PC-9 (cell line): ENCODE data around the gene KCNJ12.

Experiments
- EZH2 ChIP-seq: fragments of 200-600 bp; sonication (generic); IDR thresholded peaks from 2 replicates; pipeline ENCODE4 v1.8.0; 2017; ENCODE audit warnings: antibody characterized with exemption, low read depth
- TF ChIP-seq, protein P1 (sequence below): fragments of 200-600 bp; sonication (generic); conservative IDR thresholded peaks from 2 replicates; pipeline ENCODE4 v1.6.1; 2017; ENCODE audit warnings: mixed run types, antibody characterized with exemption, mild to moderate bottlenecking, moderate library complexity

DNA sequence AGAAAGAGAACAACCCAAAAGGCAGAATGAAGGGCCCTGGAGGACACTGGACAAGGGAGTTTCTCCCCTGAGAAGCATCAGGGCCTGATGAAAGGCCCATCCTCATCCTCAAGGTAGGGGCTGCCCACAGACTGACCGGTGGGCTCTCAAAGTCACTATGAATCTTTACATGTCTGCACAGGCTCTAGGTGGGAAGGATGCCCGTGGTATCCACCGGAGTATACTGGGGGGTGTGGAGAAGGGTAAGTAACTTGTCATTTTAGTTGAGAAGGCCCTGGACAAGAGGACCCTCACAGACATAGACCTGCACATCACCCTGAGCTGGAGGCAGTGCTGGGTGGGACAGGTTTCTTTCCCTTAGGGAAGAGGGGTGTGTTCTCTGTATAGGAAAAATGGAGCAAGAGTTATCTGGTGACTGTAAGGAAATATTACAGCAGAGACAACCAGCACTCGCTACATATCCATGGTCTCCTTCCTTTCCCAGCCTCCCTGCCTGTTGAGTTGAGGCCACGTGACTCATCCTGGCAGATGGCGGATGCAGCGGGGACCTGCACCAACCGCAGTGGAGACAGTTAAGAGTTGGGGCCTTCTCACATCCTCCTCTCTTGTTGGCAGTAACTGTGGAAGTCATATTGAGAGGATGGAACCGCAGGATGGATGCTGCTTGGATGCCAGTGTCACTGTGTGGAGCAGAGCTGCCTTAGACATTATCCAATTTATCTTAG is 45.6 kb upstream of the KCNJ12 start:
- TF ChIP-seq, protein P1, sequence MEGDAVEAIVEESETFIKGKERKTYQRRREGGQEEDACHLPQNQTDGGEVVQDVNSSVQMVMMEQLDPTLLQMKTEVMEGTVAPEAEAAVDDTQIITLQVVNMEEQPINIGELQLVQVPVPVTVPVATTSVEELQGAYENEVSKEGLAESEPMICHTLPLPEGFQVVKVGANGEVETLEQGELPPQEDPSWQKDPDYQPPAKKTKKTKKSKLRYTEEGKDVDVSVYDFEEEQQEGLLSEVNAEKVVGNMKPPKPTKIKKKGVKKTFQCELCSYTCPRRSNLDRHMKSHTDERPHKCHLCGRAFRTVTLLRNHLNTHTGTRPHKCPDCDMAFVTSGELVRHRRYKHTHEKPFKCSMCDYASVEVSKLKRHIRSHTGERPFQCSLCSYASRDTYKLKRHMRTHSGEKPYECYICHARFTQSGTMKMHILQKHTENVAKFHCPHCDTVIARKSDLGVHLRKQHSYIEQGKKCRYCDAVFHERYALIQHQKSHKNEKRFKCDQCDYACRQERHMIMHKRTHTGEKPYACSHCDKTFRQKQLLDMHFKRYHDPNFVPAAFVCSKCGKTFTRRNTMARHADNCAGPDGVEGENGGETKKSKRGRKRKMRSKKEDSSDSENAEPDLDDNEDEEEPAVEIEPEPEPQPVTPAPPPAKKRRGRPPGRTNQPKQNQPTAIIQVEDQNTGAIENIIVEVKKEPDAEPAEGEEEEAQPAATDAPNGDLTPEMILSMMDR, result no peak
- TF ChIP-seq EZH2, result no peak
